HG02642 (cell line): Measurements from ENCODE around the gene CD53.

Source experiments
- ATAC-seq: cut with Tn5 transposase; IDR thresholded peaks from one replicate; pipeline ENCODE4 v1.9.1; 2021; ENCODE audit warnings: mild to moderate bottlenecking; ENCODE audit not compliant: unreplicated experiment, poor library complexity

Gene CD53

DNA sequence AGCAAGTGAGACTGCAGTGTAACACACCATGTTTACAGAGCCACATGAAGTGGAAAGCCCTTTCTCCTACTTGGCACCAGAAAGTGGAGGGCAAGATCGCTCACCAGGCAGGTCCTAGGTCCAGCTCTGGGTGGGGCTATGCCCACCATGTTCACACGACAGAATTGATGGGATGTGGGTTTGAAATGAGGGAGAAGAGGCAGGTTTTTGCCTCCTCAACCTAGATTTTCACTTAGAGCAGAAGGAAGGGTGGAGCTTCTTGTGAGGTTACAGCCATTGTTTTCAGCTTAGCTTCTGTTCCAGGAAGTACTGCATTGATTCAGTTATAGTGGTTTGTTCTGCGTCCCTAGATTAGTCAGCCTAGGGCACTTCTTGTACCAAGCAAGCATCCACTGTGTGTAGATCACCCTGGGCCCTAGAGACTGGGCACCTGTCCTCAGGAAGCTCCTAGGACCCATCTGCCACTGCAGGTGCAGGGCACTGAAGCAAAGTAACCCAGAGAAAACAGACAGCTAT is 2.3 kb downstream of the CD53 start:
- ATAC-seq, result peak; percentile 41

DNA sequence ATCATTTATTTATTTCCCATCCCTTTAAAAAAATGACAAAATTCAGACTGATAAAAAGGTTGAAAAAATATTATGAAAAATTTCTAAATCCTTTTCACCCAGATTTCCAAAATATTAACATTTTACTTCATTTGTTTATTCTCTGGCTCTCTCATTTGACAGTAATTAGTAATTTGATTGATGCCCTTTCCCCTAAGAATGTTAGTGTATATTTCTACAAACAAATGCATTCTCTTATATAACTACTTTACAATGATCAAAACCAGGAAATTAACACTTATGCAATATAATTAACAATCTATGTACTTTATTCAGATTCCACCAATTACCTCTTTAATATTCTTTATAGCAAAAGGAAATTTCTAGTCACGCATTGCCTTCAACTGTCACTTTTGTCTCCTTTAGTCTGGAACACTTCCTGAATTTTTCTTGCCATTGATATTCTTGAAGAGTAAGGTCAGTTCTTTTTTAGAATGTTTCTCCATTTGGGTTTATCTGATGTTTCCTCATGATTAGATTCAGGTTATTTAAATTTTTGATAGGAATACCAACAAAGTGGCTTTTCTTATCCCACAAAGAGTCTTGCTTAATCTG is 3.9 kb downstream of the CD53 start:
- ATAC-seq, result no peak

DNA sequence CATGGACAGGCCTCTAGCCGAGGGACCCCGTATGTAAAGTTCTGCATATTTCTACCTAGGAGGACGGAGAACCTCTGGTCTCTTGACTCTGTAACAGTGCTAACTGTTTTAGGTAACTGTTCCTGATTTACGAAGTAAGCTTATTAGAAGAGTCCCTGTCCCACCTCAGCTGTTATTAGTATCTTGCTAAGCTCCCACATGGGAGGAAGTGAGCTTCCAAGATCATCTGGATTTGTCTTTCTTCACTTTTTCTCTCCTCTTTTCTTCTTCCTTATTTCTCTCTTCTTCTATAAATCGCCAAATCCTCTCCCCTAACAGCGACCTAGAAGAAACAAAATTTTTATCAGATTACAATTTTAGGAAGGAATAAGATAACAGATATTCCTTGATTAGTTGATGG is 4.4 kb downstream of the CD53 start:
- ATAC-seq, result no peak

DNA sequence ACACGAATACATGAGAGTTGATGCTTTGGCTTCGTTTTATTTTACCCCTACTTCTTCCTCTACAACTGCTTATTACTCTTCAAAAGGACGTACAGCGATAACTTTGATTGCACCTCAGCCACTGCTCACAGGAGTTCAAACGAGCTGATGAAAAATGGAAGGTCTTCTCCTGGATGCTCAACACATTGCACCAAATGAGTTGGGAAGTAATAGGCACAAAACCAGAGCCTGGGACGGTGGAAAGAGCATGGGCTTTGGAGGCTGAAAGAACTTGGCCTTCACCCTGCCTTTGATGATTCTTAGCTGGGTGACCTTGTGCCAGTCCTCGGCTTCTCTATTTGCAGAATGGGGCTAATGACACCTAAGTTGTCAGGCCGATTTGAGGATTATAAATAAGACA is 4.8 kb downstream of the CD53 start:
- no peak for ATAC-seq

DNA sequence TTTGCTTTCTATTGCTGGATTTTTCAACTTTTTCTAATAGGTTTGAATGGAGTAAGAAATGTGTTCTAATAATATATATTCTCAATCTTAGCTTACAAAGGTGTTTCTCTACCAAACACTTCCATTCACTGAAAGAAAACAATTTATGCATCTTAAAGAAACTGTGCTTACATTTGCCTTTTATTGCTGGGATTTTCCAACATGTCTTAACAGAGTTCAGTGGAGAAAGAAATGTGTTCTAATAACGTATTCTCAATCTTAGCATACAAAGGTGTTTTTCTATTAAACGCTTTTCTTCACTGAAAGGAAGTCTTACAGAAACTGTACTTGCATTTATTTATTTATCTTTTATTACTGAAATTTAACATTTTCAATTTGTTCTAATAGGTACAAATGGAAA is 5.6 kb downstream of the CD53 start:
- ATAC-seq, result no peak

DNA sequence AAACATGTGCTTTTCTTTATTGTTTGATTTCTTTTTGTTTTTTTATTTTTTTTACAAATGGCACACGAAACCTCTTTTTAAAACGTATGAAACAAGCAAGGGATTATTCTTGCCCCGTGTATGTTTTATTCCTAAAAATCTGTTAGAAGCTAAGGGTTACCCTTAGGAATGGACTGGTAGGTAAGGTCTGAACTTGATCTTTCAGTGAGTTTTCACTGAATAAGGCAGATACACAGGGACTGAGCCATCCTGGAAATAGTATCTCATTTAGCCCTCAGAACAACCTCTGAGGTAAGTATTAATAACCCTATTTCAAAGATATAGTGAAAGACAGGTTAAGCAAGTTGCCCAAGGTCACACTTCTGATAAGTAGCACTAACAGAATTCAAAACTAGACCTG is 6.0 kb downstream of the CD53 start:
- ATAC-seq, result no peak

DNA sequence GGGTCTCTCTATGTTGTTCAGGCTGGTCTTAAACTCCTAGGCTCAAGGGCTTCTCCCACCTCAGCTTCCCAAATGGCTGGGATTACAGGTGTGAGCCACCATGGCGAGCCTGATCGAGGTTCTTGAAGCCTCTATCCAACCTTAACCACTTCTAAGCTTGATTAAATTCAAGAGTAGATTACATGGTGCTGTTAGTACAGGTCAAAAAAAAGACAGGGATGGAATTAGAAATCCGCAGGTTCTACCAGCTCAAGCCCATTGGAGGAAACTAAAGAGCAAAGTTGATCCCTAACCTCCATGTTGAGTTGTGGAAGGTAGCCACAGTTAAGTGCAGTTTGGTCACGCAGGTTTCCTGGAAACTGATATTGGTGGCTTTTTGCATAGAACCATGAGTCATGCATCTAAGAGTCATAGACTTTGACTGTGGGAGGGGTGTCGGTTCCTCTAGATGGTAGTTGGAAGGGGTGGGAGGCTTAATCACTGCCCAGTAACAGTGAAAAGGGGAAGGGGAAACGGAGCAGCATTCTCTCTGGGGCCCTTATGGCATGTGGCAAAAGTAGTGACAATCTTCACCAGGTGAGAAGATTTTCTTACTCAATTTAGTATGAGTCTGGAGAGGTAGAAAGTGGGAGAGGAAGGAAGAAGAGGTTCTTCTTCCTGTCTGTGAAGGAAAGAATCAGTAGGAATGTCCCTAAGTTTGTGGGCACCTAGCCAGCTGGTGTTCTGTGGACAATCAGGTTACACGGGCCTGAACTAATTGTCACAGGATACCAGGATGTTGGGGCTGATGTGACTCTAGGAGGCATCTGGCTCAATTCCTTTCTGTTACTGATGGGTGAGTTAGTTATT is 7.0 kb downstream of the CD53 start:
- ATAC-seq, result peak; percentile 67

DNA sequence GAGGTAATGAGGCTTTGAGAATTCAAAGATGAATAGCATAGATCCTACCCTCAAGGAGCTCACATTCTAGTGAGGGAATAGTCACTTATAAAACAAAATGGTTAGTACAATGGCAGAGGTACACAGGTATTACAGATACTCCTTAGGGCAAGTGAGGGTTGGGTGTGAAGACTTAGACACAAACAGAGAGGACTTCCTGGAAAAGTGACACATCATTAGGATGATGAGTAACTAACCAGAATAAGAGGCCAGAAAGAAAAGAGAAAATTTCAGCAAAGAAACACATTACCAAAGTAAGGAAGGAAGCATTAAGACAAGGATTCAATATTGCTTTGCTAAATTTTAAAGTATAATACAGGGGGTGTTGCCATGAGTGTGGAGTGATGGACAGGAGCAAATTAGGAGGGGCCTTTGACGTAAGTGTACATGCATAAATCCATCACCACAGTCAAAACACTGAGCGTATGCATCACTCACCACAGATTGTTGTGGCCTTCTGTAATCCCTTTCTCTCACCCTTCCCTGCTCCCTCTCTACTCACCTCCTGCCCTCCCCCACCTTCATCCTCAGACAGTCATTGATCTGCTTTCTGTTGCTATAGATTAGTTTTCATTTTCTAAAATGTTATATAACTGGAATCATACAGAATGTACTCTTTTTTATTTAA is 7.9 kb downstream of the CD53 start:
- ATAC-seq, result peak; percentile 19

DNA sequence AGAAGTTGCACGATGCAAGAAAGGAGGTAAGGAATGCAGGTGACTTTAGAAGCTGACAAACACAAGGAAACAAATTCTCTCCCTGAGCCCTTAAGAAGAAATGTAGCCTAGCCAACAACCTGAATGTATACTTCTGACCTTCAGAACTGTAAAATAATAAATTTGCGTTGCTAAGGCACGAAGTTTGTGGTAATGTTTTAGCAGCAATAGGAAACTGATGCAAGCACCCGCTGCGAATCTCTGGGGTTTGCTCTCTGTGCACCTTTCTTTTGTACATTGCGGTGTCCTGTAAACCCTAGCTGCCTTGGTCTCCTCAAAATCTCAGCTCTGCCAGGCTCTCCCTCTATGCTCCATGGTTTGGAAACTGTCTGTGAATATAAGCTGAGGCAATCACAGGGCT is 15.1 kb downstream of the CD53 start:
- ATAC-seq, result no peak

DNA sequence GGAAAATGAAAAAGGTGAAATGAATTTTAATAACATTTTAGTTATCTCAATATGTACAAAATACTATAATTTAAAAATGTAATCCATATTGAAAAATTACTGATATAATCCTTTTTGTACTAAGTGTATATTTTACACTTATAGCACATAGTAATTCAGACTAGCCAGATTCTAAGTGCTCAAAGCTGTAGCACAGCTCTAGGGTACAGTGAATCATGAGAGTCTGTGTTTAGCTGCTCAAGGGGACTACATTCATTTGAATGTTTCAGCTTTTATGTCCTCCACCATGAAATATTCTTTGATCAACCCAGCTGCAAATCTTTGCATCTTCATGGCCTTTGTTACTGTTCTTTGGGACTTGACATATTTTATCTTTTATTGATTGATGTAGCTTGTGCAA is 15.7 kb downstream of the CD53 start:
- ATAC-seq, result no peak

DNA sequence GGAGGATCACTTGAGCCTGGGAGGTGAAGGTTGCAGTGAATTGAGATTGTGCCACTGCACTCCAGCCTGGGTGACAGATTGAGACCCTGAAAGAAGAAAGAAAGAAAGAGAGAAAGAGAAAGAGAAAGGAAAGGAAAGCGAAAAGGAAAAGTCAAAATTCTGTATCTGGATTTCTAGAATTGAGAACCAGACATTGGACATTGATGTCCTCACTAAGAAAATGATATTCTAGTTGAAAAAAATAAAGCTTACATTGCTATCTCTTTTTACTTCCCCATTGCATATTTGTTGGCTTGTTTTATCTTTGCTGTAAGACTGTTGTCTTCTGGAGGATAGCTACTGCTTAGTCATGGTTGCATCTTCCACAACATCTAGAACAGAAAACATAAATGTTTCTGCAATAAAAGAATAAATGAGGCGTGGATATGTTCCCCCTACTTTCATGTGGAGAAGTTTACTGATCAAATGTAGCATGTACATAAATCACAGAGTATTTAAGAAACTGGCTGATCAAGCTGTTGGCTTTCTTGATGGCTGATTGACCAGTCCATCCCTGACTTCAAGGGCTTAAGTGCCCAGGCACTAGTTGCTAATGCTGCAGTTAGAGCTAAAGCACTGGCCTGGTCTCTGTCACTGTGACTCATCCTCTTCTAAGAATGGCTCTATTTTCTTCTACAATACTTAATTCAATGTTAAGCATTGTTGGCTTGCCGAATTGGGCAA is 17.7 kb downstream of the CD53 start:
- ATAC-seq, result no peak

DNA sequence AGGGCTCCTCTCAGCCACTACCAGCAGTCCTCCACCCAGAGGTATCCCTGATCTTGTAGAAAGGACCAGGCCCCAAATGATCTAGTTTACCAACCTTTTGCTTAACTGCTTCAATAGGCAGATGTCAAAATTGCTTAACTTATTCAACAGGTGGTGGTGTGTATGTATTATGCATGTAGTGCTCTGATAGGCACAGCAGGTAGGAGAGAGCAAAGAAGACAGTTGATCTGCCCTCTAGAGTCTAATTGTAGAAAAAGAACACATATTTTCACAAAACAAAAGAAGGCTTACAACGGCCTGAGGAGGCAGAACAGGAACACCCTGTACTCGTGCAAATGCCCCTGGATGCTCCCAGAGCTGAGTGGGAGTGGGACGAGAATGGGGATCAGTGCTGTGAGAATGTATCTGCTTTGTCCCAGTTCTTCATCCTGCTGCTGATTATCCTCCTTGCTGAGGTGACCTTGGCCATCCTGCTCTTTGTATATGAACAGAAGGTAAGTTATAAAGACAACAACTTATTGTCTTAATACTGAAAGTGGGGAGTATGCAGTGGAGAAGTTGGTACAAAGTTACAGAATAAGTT is 21.1 kb downstream of the CD53 start:
- no peak for ATAC-seq

DNA sequence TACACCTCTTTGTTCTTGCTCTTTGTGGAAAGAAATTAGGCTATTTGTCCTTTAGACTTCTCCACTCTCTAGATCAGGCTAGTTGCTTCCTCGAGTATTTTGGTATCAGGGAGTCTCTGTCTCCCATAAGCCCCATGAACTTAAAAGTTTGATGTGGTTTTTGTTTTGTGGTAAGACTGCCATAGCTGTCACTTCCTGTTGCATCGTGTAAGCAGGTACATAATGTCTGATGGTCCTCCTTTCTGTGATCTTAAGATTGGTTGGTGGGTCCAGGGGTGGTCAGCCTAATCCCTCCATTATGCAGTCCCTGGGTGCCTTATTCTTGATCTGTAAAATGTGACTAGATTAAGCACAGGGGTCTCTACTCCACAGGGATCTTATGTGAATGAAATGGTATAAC is 23.1 kb downstream of the CD53 start:
- ATAC-seq, result no peak

DNA sequence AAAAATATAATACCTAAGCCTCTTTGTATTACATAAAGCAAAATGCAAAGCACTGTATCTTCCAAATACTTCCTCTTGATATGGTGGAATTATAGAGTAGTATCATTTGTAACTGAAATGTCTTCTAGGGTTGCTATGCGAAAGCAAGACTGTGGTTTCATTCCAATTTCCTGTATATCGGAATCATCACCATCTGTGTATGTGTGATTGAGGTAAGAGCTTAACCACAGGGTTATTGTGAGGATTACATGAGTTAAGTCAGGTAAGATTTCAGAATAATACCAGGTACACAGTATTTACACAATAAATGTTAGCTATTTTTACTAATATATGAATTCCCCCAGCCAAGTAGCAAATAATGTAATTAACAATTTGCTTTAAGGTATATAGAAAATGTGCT is 24.7 kb downstream of the CD53 start:
- ATAC-seq, result no peak

DNA sequence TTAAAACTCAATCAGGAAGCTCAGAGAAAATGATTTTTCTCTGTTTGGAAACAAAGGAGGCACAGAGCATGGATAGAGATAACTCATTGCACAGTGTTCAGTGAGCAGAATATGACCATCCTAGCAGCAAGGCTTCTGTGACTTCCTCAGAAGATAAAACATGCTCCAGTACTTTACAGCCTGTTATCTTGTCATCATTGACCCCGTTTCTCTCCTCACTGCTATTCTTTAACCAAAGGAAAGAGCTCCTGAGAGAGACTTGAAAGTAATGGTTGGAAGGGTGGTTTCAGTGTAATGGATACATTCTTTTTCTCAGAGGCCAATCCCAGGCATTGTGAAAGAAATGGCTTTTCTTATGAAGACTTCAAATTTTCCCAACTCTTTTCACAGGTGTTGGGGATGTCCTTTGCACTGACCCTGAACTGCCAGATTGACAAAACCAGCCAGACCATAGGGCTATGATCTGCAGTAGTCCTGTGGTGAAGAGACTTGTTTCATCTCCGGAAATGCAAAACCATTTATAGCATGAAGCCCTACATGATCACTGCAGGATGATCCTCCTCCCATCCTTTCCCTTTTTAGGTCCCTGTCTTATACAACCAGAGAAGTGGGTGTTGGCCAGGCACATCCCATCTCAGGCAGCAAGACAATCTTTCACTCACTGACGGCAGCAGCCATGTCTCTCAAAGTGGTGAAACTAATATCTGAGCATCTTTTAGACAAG is 25.9 kb downstream of the CD53 start:
- ATAC-seq, result no peak

DNA sequence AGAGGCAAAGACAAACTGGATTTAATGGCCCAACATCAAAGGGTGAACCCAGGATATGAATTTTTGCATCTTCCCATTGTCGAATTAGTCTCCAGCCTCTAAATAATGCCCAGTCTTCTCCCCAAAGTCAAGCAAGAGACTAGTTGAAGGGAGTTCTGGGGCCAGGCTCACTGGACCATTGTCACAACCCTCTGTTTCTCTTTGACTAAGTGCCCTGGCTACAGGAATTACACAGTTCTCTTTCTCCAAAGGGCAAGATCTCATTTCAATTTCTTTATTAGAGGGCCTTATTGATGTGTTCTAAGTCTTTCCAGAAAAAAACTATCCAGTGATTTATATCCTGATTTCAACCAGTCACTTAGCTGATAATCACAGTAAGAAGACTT is 26.5 kb downstream of the CD53 start:
- no peak for ATAC-seq

DNA sequence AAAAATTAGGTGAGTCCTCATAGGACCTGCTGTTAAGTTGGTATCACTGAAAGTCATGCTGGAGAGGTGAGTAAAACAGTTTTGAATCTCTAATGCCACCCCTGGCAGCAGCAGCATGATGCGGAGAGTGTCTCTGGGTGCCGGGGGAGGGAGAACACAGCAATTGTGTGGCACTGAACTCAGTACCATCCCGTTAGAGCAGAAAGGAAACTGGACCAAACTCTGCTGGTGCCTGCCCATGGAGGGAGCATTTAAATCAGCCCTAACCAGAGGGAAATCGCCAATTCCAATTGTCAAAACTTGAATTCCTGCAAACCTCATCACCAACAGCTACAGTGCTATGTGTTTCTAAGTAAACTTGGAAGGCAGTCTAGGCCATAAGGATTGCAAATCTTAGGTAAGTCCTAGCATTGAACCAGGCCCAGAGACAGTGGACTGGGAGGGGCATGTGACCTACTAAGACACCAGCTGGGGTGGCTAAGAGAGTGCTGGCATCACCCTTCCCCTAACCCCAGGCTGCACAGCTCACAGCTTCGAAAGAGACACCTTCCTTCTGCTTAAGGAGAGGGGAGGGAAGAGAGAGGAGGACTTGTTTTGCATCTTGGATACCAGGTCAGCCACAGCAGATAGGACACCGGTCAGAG is 30.0 kb downstream of the CD53 start:
- no peak for ATAC-seq

DNA sequence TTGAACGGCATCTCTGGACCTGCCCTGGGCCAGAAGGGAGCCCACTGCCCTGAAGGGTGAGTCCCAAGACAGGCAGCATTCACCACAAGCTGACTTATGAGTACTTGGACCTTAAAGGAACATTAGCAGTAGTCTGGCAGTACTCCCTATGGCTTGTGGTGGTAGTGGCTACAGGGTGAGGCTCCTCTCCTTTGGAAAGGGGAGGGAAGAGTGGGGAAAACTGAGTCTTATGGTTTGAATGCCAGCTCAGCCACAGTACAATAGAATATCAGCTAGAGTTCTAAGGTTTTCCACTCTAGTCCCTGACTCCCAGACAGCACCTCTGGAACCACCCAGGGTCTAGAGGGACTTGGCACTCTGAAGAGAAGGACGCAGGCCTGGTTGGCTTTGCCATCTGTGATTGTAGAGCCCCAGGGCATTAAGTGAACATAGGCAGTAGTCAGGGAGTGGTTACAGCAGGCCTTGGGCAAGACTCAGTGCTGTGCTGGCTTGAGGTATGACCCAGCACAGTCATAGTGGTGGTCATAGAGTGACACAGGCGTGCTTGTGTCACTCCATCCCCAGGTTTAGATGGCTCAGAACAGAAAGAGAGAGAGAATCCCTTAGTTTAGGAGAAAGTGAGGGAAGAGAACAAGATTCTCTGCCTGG is 31.0 kb downstream of the CD53 start:
- ATAC-seq, result no peak

DNA sequence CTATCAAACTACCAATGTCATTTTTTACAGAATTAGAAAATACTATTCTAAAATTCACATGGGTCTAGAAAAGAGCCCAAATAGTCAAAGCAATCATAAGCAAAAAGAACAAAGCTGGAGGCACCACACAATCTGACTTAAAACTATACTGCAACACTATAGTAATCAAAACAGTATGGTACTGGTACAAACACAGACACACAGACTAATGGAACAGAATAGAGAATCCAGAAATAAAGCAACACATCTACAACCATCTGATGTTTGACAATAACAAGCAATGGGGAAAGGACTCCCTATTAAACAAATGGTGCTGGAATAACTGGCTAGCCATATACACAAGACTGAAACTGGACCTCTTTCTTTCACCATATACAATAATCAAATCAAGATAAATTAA is 39.8 kb downstream of the CD53 start:
- ATAC-seq, result no peak
